B cell (primary cell): ENCODE data around the gene IBTK. TPM values are rescaled to one million over a fixed set of nuclear protein-coding genes. Genes with fewer than 3 reads are reported as not detected.

Experiments used
- ATAC-seq: fragments of 200-7000 bp; cut with Tn5 transposase; one replicate; pipeline ENCODE4 v1.10.0; 2021; ENCODE audit warnings: low read depth, mild to moderate bottlenecking, moderate number of reproducible peaks, moderate library complexity
- CTCF ChIA-PET: fragments of 350-600 bp; sonication (Branson Sonifier 250); formaldehyde crosslinking; loops from one replicate; lab custom pipeline; 2021; ENCODE audit warnings: antibody characterized with exemption, inconsistent platforms; lab: Charles Lee
- POLR2A ChIA-PET: fragments of 350-600 bp; sonication (Branson Sonifier 250); formaldehyde crosslinking; loops from one replicate; lab custom pipeline; 2021; ENCODE audit warnings: antibody characterized with exemption; lab: Charles Lee
- DNase-seq: peaks from one replicate; pipeline ENCODE4 v3.0.0; 2013
- H2AFZ ChIP-seq: 2 replicates; pipeline ENCODE4 v1.6.1; 2012; ENCODE audit warnings: mild to moderate bottlenecking, low read depth, low read length; ENCODE audit not compliant: insufficient read depth, poor library complexity, severe bottlenecking
- H3K27ac ChIP-seq, 2 donors: 1 replicate in 1 of 2; 2 replicates in 1 of 2; pipeline ENCODE4 v1.5.1; 2012 to 2013; ENCODE audit warnings: low read length in 2 of 2, mild to moderate bottlenecking in 2 of 2, moderate library complexity in 1 of 2
- H3K27me3 ChIP-seq, 4 experiments: fragments of 200-600 bp in 1 of 4; sonication (generic) in 1 of 4; replicated peaks in 1 of 4; 1 replicate in 2 of 4; 2 replicates in 2 of 4; pipeline versions ENCODE4 v1.6.1 to v1.7.0; 2013 to 2016; ENCODE audit warnings: low read length in 3 of 4, mild to moderate bottlenecking in 2 of 4, mixed read lengths in 1 of 4, moderate library complexity in 1 of 4; ENCODE audit not compliant: insufficient read depth in 4 of 4, control insufficient read depth in 3 of 4; ENCODE audit errors: control extremely low read depth in 1 of 4
- H3K36me3 ChIP-seq, 2 experiments: replicated peaks in 1 of 2; 1 replicate in 1 of 2; 2 replicates in 1 of 2; pipeline versions ENCODE4 v1.6.1 to v1.7.1; 2013; ENCODE audit warnings: low read length in 1 of 2; ENCODE audit not compliant: insufficient read depth in 2 of 2, control insufficient read depth in 1 of 2; ENCODE audit errors: control extremely low read depth in 1 of 2, extremely low read depth in 1 of 2
- H3K4me1 ChIP-seq, 2 donors: fragments of 200-600 bp in 1 of 2; sonication (generic) in 1 of 2; 1 replicate in 1 of 2; 2 replicates in 1 of 2; pipeline versions ENCODE4 v1.5.1 to v1.6.1; 2013 to 2017; ENCODE audit warnings: low read length in 2 of 2; ENCODE audit not compliant: control insufficient read depth in 2 of 2, insufficient read depth in 2 of 2
- H3K4me2 ChIP-seq: replicated peaks from 2 replicates; pipeline ENCODE3; 2012; ENCODE audit warnings: mild to moderate bottlenecking, low read depth, low read length; ENCODE audit not compliant: poor library complexity, severe bottlenecking
- H3K4me3 ChIP-seq, 5 experiments: fragments of 200-600 bp in 1 of 5; sonication (generic) in 1 of 5; 1 replicate in 3 of 5; 2 replicates in 2 of 5; pipeline versions ENCODE4 v1.5.1 to v1.7.0; 2011 to 2016; ENCODE audit warnings: low read length in 4 of 5, mild to moderate bottlenecking in 4 of 5, low read depth in 2 of 5, control low read depth in 1 of 5, moderate library complexity in 1 of 5; ENCODE audit not compliant: insufficient read depth in 1 of 5; ENCODE audit errors: control extremely low read depth in 1 of 5, extremely low read depth in 1 of 5
- H3K79me2 ChIP-seq: fragments of 200-600 bp; sonication (generic); one replicate; pipeline ENCODE4 v1.6.0; 2016; ENCODE audit warnings: low read length; ENCODE audit not compliant: control insufficient read depth, insufficient read depth
- H3K9ac ChIP-seq: fragments of 200-600 bp; sonication (generic); 2 replicates; pipeline ENCODE4 v1.6.1; 2017; ENCODE audit warnings: mild to moderate bottlenecking, low read length, moderate library complexity
- H3K9me3 ChIP-seq, 3 donors: one replicate each; pipeline versions ENCODE4 v1.6.1 to v1.7.1; 2013; ENCODE audit warnings: low read length in 2 of 3; ENCODE audit not compliant: control insufficient read depth in 2 of 3, insufficient read depth in 1 of 3; ENCODE audit errors: control extremely low read depth in 1 of 3
- H4K20me1 ChIP-seq: 2 replicates; pipeline ENCODE4 v1.6.0; 2012; ENCODE audit warnings: mild to moderate bottlenecking, low read length; ENCODE audit not compliant: insufficient read depth, control insufficient read depth, poor library complexity, severe bottlenecking
- H3K27ac Mint-ChIP-seq: one replicate; pipeline ENCODE4 v1.8.0; 2021; ENCODE audit warnings: mixed read lengths
- H3K27me3 Mint-ChIP-seq: one replicate; pipeline ENCODE4 v1.8.0; 2021; ENCODE audit warnings: mixed read lengths
- H3K4me1 Mint-ChIP-seq: one replicate; pipeline ENCODE4 v1.8.0; 2021; ENCODE audit warnings: mixed read lengths
- H3K4me3 Mint-ChIP-seq: one replicate; pipeline ENCODE4 v1.8.0; 2021; ENCODE audit warnings: mixed read lengths
- H3K9me3 Mint-ChIP-seq: one replicate; pipeline ENCODE4 v1.8.0; 2022; ENCODE audit warnings: mixed read lengths; ENCODE audit not compliant: insufficient read depth
- EZH2 ChIP-seq: IDR thresholded peaks from 2 replicates; pipeline ENCODE4 v1.6.1; 2012; ENCODE audit warnings: borderline replicate concordance, low read depth, mild to moderate bottlenecking, moderate library complexity, low read length; ENCODE audit not compliant: insufficient read depth, poor library complexity, severe bottlenecking
- WGBS: methylation state at CpG from one replicate; pipeline ENCODE4 v1.1.5; 2013; ENCODE audit warnings: missing lambda C conversion rate; ENCODE audit not compliant: insufficient coverage; 5-methylcytosine and 5-hydroxymethylcytosine counted together
- intact Hi-C: fragments of 100-400 bp; cut with micrococcal nuclease; formaldehyde crosslinking; loops from one replicate; pipeline ENCODE4 v1.10.0; 2022
- polyA plus RNA-seq: library from polyadenylated mRNA; depleted of rRNA; stranded (reverse); fragments of >200 nt; gene quantifications from 2 replicates; pipeline ENCODE4 v1.2.3, GENCODE V29; 2012
- total RNA-seq, 2 donors: library from RNA; stranded (reverse); fragments of 120-200 nt in 1 of 2; gene quantifications; 1 replicate in 1 of 2; 2 replicates in 1 of 2; pipeline versions ENCODE4 v1.2.3 to v1.2.4, GENCODE V29; 2013 to 2022
- TF ChIP-seq, protein P1 (sequence below): fragments of 200-600 bp; IDR thresholded peaks from one replicate; pipeline ENCODE4 v1.8.0; 2022; ENCODE audit warnings: antibody characterized with exemption, mild to moderate bottlenecking

IBTK gene
- total and polyA plus RNA-seq, 2 donors (not counting 1 experiment from before 2014, with no cell fraction given), result 4.4 to 28.3 TPM

DNA sequence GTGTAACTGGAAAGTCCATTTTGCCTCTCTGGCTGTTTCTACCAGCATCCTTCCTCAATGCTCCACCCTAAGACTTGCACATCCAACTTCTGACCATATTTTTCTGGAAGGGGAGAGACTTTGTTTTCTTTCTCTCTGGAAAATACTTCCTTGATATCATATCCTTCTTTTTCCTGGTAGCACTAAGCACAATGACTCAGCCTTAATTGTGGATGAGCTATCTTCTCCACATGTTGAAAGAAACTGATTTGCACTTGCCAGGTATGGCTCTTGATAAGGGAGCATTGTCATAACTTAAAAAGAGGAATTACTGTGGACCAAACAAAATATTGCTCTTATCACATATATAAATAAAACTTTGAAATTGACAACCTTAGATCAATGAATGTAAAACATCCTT lies 30.1 kb upstream of the IBTK start:
- ChIA-PET CTCF (no interaction called here), POLR2A (no interaction called here)
- no peak overlapping the region for H3K4me3 Mint-ChIP-seq
- Histone ChIP-seq H4K20me1 (no peaks in the 10 kb centered on the region), H3K27me3 (no peaks in the 10 kb centered on the region), H3K4me1 (no peaks in the 10 kb centered on the region), H3K9ac (no peak overlapping the region), H2AFZ (no peak overlapping the region), H3K4me3 (no peak overlapping the region), H3K9me3 (no peaks in the 10 kb centered on the region), H3K4me2 (no peak overlapping the region), H3K27ac (no peak overlapping the region), H3K79me2 (no peaks in the 10 kb centered on the region), H3K36me3 (no peaks in the 10 kb centered on the region)
- peaks cover 6% of the 10 kb centered on the region for H3K4me1 Mint-ChIP-seq
- ATAC-seq, result no peak
- intact Hi-C loops, result no loop called here
- peaks cover 4% of the 10 kb centered on the region for H3K9me3 Mint-ChIP-seq
- H3K27me3 Mint-ChIP-seq, result peaks cover 7% of the 10 kb centered on the region
- TF ChIP-seq, protein P1, sequence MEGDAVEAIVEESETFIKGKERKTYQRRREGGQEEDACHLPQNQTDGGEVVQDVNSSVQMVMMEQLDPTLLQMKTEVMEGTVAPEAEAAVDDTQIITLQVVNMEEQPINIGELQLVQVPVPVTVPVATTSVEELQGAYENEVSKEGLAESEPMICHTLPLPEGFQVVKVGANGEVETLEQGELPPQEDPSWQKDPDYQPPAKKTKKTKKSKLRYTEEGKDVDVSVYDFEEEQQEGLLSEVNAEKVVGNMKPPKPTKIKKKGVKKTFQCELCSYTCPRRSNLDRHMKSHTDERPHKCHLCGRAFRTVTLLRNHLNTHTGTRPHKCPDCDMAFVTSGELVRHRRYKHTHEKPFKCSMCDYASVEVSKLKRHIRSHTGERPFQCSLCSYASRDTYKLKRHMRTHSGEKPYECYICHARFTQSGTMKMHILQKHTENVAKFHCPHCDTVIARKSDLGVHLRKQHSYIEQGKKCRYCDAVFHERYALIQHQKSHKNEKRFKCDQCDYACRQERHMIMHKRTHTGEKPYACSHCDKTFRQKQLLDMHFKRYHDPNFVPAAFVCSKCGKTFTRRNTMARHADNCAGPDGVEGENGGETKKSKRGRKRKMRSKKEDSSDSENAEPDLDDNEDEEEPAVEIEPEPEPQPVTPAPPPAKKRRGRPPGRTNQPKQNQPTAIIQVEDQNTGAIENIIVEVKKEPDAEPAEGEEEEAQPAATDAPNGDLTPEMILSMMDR, result no peak
- TF ChIP-seq EZH2, result no peak
- no peak overlapping the region for H3K27ac Mint-ChIP-seq
- no peak for DNase-seq

DNA sequence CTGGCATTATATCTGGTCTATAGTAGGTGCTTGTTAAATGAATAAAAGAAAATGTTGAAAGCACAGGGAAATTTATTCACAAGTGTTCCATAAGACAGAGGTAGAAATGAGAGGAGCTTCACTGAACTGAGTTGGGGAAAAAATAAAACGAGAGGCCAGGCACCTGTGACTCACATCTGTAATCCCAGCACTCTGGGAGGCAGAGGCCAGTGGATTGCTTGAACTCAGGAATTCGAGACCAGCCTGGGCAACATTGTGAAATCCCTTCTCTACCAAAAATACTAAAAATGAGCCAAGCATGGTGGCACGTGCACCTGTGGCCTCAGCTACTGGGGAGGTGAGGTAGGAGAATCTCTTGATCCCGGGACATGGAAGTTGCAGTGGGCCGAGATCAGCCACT lies 28.1 kb upstream of the IBTK start:
- DNase-seq (no peak), ATAC-seq (no peak)
- ChIA-PET CTCF (no interaction called here), POLR2A (no interaction called here)
- Mint-ChIP-seq H3K9me3 (peaks cover 4% of the 10 kb centered on the region), H3K27ac (no peak overlapping the region), H3K4me1 (peaks cover 1% of the 10 kb centered on the region), H3K4me3 (no peak overlapping the region), H3K27me3 (peaks cover 11% of the 10 kb centered on the region)
- H3K4me1 ChIP-seq, result no peaks in the 10 kb centered on the region
- no peaks in the 10 kb centered on the region for H3K9me3 ChIP-seq
- H3K27me3 ChIP-seq, result no peaks in the 10 kb centered on the region
- no peaks in the 10 kb centered on the region for H4K20me1 ChIP-seq
- H2AFZ ChIP-seq, result no peak overlapping the region
- no peak overlapping the region for H3K4me2 ChIP-seq
- H3K36me3 ChIP-seq, result no peaks in the 10 kb centered on the region
- 80% methylated on average over 1 of the region's 5 CpGs for WGBS
- TF ChIP-seq, protein P1, result no peak
- TF ChIP-seq EZH2, result no peak
- intact Hi-C loops, result no loop called here
- H3K27ac ChIP-seq, result no peak overlapping the region
- H3K79me2 ChIP-seq, result no peaks in the 10 kb centered on the region
- no peak overlapping the region for H3K4me3 ChIP-seq
- no peak overlapping the region for H3K9ac ChIP-seq
